ENCODE measurements around the gene GIPC3.

Gene GIPC3

DNA sequence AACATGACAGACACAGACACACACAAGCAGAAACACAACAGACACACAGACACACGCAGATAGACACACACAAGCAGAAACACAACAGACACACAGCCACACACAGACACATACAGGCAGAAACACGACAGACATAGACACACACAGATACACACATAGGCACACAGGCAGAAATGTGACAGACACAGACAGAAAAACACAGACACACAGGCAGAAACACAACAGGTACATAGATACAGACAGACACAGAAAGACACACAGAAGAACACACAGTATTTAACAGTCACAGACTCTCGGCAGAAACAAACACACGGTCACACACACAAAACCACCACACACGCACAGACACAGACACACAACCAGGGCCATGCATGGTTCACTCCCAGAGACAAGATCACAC is 20.5 kb downstream of the GIPC3 start:
- no peak for DNase-seq

DNA sequence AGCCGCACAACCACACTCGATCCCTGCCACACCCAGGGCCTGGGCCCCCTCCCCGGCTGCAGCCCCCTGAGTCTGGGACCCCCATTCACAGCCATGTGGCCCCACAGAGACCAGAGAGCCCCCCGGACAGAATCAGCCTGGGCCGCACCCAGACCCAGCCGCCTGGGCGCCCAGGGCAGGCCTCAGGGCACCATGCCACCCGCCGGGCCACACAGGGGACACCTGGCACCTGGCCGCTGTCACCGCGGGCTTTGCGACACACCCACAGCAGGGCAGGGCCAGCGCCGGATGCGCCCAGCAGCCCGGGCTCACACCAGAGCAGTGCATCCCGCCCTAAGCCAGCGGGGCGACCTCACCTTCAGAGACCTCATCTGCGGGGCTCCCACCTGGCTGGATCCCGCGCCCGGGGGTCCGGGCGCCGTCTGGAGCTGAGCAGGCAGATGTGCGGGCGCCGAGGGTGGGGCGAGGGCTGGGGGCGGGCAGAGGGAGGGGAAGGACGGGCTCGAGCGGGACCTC is 21.0 kb downstream of the GIPC3 start:
- DNase-seq, result no peak

DNA sequence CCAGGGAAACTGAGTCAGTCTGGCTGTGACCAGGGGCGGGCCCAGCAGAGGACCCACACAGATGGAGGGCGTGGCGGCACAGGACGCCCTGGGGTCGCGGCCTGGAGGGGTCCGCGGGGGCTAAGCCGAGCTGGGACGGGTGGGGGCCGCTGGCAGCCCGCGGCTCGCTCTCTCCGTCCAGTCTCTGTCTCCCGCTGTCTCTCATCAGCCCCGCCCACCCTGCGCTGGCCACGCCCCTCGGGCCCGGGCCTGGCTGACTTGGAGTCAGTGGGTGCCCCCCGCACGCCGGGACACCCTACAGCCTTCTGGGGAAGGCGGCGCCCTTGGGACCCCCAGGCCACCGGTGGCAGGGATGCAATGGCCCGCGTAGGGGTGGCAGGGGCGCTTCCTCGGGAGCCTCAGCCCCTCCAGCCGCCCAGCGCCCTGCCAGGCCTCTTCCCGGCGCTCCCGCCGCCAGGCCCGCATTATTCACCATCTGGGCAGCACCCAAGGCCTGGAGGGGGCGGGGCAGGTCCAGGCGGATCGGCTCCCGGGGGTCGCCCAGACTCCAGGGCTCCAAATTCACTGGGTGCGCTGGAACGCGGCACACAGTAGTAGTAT is 21.5 kb downstream of the GIPC3 start, which contains the start of gene TBXA2R:
TBXA2R (minus strand) TSS at position 186 of the 600 bp plus-strand sequence. CDS start 6,241 bp downstream, outside the sequence.
- no peak for DNase-seq

DNA sequence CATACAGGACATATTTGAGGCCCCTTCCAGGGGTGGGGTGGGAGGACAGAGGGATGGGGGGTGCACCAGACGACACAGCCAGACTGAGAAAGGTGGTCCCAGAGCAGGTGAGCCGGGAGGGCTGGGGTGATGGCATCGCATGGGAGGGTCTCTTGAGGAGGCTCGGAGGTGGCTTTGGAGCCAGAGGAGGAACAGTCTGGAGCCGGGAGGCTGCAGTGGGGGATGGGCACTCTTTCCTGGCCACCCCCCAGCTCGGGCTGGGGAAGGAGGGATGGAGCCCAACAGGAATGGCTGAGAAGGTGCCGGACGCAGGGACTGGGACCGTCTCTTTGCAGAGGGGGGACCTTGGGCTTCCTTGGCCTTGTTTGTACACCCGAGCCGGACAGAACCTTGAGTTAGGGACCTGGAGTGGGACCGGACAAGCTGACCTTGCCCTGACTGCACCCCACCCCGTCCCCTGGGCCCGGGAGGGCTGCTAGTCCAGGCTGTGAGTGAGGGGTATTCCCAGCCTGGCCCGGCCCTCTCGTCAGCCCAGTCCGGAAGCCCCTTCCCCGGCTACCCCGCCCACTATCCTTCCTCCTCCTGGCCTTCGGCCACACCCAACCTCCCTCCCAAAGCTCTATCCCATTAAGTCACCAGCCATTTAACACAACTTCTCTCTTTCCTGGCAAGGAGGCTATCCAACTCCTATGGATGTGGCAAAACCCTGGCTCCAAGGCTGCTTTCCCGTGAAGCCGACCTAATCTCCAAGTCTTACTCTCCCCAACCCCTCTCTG is 22.2 kb downstream of the GIPC3 start:
- DNase-seq, result no peak

DNA sequence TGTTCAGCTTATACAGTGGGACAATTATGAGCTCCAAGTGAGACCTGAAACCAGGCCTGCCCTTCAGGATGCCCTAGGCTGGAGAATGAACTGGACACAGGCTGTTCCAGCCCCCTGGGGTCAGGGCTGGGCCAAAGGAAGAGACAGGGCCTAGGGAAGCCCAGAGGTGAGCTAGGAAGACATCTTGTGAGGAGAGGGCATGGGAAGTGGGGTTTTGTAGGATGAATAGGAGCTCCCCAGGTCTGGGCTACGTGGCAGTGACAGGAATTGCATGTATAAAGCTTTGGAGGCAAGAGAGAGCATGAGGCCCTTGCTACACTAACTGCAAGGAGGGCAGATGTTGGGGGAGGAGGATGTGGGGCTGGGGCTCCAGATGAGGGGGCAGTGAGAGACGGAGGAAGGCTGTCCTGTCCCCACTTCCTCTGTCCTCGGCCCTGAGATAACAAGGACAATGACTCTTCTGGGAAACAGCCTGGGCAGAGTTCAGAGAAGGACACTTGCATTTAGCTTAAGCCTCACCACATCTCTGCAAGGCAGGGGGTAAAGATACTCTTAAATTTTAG is 22.9 kb downstream of the GIPC3 start:
- no peak for DNase-seq

DNA sequence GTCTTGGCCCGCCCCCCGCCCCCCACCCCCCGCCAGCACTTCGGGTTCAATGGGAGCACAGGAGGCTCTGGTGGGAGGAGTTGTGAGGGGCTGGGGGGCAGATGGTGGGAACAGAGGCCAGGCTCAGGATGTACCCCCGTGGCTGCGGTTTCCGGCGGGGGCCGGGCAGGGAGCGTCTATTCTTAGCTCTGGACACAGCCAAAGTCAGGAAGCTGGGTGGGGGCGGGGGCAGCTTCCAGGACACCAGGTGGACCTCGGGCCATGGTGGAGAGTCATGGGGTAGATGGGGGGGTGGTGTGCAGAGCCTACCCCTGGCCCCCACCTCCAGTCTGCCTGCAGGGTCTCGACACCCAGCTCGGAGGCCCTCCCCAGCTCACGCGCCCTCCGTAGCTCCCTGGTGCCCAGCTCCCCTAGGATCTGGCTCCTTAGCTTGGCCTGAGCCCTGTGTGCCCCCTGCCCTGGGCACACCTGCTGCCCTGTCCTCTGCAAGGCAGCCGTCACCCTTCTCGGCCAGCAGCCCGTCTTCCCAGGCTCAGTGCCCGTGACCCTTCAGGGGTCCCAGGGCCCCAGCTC is 23.6 kb downstream of the GIPC3 start:
- no peak for DNase-seq

DNA sequence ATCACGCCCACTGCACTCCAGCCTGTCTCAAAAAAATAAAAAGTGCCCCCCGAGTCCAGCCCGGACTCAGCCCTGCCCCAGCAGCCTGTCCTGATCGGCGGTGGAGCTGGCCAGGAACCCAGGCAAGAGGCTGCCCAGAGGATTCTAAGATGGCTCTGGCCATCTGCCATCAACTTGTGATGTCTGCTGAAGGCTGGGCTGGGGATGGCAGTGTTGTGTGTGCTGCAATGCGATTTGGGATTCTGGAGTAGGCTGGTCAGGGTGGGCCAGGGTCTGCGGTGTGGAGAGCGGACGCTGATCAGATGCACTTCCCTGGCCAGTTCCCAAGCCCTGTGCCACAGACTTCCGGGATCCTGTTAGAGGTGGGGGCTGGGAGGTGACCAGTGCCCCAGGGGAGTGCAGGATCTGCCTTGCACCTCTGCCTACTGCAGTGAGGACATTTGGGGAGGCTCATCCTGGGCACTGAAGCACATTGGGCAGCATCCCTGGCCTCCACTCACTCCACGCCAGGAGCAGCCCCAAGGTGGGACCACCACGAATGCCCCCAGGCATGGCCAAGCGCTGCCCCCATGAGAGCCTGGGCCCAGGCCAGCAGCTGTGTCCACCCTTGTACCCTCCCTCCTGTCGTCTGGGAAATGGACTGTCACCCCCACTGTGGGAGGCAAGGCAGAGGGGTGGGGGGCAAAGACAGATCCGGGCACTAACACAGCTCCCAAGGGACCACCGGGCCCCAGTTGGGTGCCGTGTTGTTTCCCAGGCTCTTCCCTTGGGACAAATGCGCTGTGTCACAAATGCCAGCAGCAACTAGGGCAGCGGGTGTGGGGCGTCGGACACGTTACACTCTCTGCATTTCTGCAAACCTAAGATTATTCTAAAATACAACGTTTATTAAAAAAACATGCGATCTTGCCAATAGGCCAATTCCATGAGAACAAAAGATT is 24.8 kb downstream of the GIPC3 start:
- no peak for DNase-seq

DNA sequence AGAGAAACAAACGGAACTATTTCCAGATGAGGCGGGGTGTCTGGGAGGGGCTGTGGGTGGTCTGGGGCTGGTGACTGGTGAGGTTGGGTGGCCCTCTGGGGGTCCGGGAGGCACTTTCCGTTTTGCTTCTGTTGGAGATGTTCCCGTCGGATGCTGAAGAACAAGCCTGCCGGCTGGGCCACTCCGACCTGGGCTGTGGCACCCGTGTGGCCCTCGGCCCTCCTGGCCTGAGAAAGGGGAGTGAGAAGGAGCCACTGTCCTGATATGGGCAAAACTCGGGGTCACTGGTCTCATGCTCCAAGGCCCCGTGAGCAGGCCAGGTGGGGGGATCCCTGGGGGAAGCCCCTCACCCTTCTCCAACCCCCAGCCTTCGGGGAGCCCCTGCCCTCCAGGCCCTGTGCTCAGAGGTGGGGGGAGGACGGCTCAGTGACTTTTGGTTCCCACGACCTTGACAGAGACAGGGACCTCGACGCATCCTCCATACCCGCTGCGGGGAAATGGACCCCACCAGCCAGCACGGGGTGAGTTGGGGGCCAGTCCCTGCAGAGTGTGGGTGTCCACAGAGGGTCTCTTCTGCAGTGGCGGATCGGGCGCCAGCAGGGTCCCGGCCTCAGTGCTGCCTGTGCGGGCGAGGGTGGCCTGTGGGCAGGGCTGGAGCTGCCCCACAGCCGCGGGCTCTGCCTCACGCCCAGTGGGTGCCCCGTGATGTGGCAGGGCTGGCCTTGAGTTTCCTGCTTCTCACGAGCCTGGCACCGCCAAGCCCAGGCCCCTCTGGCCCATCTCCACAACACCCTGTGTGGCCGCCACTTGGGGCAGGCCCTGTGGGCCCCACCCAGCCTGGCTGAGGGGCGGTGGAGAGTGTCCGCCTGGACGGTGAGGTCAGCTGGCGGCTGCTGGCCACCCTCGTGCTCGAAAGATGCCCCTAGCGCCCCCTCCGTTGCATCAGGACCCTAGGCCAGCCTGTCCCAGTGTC is 25.8 kb downstream of the GIPC3 start:
- no peak for DNase-seq

DNA sequence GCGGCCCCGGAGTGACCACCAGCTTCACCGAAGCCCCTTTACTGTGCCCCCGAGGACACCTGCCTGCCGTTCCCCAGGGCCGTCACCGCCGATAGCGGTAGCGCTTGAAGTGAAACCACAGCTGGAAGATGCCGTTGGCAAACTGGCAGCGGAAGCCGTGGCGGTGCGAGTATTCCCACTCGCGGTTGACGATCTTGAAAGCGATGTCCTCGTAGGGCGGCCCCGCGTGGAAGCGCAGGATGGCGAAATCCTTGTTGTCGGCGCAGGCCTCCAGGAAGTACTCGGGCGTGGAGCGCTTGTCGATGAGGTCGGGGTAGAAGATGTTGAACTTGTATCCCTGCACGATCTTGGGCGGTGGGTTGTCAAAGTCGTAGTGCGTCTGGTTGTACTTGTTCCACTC is 26.6 kb downstream of the GIPC3 start:
- no peak for DNase-seq

DNA sequence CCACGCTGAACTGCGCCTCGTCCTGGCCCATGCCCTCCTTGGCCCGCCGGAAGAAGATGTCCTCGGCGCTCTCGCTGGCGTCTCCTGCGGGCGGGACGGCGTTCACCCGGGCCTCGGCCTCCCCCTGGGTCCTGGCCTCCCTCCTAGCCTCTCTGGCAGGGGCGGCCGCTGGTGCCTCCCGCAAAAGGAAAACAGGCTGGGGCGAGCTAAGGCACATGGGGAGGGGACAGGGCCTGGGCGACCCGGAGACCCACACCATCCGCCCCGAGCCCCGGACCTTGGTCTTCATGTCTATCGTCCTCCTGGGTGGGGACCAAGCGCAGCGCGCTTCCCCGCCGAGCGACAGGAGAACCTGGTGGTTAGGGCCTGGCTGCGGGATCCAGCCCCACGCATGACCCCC is 27.1 kb downstream of the GIPC3 start:
- no peak for DNase-seq

DNA sequence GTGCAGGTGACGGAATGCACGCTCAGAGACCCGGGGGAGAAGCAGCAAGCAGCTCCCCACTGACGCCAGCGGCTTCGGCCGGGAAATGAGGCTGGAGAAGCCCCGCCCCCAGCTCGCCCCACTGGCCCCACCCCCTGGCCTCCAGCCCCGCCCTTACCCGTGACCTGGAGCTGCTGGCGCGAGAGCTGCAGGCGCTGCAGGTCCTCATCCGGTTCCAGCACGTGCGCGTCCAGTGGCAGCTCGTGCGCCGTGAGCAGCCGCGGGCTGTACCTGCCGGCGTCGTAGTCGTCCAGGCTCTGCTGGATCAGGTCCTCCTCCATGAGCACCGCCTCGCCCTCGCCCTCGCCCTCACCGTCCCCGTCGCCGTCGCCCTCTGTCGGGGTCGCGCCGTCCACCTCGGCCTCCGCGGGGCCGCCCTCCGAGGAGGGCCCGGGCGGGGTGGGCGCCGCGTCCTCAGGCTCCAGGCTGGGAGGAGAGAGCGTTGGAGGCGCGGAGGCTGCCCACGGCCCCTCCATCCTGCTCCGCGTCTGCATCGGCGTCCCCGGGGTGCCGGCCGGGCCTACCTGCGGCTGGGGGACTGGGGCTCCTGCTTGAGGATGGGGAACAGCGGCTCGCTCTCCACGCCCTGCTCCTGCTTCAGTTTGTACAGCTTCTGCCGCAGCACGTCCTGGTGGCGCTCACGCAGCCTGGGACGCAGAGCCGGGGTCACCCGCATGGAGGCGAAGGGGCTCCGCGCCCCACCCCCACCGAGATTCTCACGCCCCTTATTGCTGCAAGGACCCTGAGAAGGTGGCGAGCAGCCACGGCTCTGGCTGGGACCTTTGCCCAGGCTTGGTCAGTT is 27.8 kb downstream of the GIPC3 start:
- DNase-seq, result no peak

DNA sequence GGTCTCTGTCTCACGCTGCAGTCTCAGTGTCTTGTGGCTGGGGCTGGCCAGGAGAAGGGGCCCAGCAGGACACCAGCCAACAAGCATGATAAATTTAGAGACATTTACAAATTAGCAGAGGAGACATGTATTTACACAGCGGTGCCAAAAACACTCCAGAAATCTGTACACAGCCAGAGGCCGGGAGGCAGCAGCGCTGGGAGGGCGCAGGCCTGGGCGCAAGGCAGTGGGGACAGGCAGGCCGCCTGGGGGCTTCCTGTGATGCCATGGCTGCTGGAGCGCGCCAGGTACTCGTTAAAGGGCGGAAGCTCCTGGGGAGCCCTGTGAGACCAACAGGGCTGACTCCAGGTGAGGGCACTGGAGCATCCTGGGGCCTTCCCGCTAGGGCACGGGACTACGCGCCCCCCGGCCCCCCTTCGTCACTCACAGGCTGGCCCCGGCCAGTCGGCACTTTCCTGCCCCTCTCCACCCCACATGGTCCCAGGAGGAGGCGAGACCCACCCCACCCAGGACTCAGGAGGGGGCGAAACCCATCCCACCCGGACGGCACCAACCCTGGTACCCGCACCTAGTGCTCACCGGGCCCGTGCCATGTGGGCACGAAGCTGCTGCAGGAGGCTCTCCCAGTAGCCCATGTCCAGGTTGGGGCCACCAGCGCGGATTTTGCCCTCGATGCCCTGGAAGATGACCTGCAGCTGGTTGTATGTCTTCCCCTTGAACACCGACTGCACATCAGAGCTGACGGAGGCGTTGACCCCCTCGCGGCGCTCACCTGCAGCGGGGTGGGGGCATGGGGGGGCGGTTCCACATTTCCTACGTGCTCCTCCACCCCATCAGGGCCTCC is 28.8 kb downstream of the GIPC3 start:
- no peak for DNase-seq

DNA sequence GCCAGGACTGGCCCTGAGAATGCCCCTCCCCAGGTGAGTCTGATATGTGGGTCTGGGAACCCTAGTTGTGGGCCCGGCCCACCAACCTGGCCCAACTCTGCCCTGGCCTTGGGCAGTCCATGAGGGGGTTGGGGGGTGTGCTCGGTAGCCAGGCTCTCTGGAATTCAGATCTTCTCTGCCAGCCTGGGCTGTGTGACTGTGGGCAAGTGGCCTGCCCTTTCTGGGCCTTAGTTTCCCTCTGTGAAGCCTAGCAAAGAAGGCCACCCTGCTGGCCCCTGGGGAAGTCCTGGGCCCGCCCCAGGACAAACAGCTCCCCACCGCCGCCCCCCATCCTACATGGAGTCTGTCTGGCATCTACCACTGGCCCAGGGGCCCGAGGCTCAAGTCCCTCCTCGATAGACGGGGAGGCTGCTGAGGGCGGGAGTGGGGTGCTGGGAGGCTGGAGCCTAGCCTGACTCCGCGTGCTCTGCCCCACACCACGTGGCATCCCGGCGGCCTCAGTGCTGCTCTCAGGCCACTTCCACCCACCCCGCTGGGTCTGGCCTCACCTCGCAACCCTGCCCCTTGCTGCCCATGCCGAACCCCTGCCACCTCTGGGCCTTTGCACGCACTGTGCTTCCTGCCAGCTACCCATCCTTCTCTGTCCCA is 29.7 kb downstream of the GIPC3 start:
- no peak for DNase-seq

DNA sequence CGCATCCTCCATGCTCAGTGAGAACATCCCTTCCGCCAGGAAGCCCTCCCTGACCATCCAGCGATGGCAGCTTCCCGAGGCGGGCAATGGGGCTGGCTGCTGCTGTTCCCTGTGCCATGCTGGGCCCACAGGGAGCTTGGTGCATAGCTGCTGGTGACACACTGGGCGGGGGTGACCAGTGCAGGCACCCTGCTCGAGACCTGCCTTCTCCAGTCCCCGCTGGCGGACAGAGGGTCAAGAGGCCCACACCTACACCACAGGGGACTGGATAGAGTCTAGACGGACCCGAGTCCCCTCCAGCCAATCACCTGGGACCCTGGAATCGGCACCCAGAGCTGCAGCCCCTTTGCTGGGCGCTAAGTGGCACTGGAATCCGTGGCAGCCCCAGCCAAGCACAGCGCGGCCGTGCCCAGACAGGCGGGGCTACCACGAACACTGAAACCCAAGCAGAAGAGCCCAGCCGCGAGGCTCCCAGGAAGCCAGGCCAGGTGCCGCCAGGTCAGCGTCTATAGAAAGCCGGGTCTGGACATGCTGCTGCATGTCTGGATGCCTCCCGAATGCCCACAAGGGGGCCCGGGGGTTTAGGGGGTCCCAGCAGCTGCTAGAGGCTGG is 30.4 kb downstream of the GIPC3 start:
- DNase-seq, result no peak

DNA sequence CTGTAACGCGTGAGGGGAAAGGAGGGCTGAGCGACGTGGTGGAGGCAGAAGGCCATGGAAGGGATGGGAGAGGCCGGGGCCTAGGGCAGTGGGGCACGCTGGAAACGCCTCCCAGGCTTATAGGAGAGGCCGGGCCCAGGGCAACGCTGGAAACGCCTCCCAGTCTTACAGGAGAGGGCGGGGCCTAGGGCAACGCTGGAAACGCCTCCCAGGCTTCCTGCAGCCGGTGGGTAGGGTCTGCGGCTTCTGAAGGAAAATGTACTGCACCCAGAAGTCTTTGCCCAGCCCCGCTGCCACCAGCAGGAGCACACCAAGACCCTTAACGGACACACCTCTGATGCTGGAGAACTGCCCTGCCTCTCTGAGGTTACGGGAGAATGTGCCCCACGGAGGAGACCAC is 32.2 kb downstream of the GIPC3 start:
- no peak for DNase-seq

DNA sequence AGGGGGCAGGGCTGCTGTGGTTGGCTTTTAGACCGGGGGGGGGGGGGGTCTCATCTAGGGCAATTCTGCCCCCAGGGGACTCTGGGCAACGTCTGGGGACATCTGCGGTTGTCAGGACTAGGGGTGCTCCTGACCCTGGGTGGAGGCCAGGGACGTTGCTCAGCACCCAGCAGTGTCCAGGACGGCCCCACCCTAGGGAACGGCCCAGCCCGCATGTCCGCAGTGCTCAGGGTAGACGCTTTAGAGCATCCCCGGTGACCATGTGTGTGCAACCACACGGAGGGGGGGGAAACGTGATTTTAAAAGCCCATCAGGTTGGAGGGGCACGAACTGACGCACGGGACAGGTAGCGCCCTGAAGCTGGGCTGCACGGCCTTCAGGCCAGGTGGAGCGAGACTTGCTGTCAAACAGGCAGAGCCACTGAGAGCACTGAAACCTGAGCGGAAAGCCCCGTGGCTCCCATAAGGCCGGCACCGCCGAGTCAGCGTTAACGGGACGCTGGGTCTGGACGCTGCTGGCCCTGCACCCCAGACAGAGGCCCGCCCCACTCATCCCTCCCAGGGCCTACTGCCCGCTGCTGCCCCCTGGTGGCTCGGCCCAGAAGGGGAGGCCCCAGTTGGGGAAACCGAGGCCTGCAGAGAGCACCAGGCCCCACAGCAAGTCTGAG is 33.0 kb downstream of the GIPC3 start:
- no peak for DNase-seq

DNA sequence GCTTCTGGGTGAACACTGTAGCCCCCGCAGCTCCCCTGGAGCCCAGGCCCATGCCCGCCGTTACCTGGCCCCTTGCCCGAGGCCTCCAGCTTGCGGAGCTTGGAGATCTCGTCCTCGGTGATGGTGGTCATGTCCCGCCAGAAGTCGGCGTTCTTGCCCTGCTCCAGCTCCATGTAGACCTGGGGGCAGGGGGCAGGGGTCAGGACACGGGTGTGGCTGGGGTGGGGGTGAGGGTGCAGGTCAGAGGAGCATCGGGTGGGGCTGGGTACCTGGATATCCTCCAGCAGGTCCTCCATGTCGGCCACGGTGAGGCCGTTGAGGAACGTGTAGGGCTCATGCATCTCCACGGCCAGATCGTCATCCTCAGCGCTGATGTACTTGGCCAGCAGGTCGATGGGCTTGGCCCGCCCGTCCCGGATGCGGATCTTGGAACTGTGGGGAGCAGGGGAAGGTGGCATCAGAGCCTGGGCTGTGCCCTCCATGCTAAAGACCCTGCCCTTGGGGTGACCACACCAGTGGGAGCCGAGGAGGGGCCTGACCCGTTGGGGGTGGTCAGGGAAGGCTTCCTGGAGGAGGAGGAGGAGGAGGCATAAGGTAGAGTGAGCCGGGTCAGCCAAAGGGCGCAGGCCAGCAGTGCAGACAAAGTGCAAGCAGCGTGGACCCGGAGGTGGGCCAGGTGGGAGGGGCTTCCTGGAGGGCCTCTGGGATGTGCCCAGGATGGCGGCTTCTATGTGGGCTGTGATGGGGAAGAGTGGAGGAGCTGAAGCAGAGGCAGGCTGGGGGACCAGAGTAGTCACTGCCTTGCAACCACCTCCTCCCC is 33.7 kb downstream of the GIPC3 start:
- DNase-seq, result no peak

All from NCI-H446 treated with DMSO at 0.1 percent for 48 hours (cell line).